ENCODE measurements around the gene SMYD3.

The SMYD3 gene

GRCh38 chr1:245788269-245788668, 718.8 kb downstream of the SMYD3 start:
- Histone ChIP-seq H3K36me3 (ENCODE audit: control insufficient read depth, insufficient read depth, low read length) (no peaks in the 10 kb centered on the region), H3K27me3 (replicated peaks; ENCODE audit: control insufficient read depth, insufficient read depth, low read length) (no peaks in the 10 kb centered on the region), H3K4me3 (replicated peaks; ENCODE audit: low read depth, low read length) (no peak overlapping the region)
- DNase-seq (ENCODE audit: extremely low read depth, insufficient read length), result no peak
- no peak for TF ChIP-seq CTCF (IDR thresholded peaks at IDR 0.05; ENCODE audit: insufficient read depth, low read length, poor library complexity, severe bottlenecking)

- H3K4me3 ChIP-seq (replicated peaks; ENCODE audit: low read depth, low read length), result no peak overlapping the region
- no peak for DNase-seq (ENCODE audit: extremely low read depth, insufficient read length)
- no peak for TF ChIP-seq CTCF (IDR thresholded peaks at IDR 0.05; ENCODE audit: insufficient read depth, low read length, poor library complexity, severe bottlenecking)
- H3K27me3 ChIP-seq (replicated peaks; ENCODE audit: control insufficient read depth, insufficient read depth, low read length), result no peaks in the 10 kb centered on the region
- H3K36me3 ChIP-seq (ENCODE audit: control insufficient read depth, insufficient read depth, low read length), result no peaks in the 10 kb centered on the region
These were observed 720.1 kb downstream of the SMYD3 start for GRCh38 chr1:245786948-245787347.

- DNase-seq (ENCODE audit: extremely low read depth, insufficient read length), result no peak
- H3K4me3 ChIP-seq (replicated peaks; ENCODE audit: low read depth, low read length), result no peak overlapping the region
- TF ChIP-seq CTCF (IDR thresholded peaks at IDR 0.05; ENCODE audit: insufficient read depth, low read length, poor library complexity, severe bottlenecking), result no peak
- H3K27me3 ChIP-seq (replicated peaks; ENCODE audit: control insufficient read depth, insufficient read depth, low read length), result no peaks in the 10 kb centered on the region
- H3K36me3 ChIP-seq (ENCODE audit: control insufficient read depth, insufficient read depth, low read length), result no peaks in the 10 kb centered on the region
These were observed 727.0 kb downstream of the SMYD3 start for GRCh38 chr1:245779797-245780755.

- H3K27me3 ChIP-seq (replicated peaks; ENCODE audit: control insufficient read depth, insufficient read depth, low read length), result no peaks in the 10 kb centered on the region
- no peak for DNase-seq (ENCODE audit: extremely low read depth, insufficient read length)
- H3K36me3 ChIP-seq (ENCODE audit: control insufficient read depth, insufficient read depth, low read length), result no peaks in the 10 kb centered on the region
- H3K4me3 ChIP-seq (replicated peaks; ENCODE audit: low read depth, low read length), result no peak overlapping the region
- TF ChIP-seq CTCF (IDR thresholded peaks at IDR 0.05; ENCODE audit: insufficient read depth, low read length, poor library complexity, severe bottlenecking), result no peak
These were observed 729.3 kb downstream of the SMYD3 start for GRCh38 chr1:245777752-245778151.

- no peak overlapping the region for H3K4me3 ChIP-seq (replicated peaks; ENCODE audit: low read depth, low read length)
- no peak for TF ChIP-seq CTCF (IDR thresholded peaks at IDR 0.05; ENCODE audit: insufficient read depth, low read length, poor library complexity, severe bottlenecking)
- no peaks in the 10 kb centered on the region for H3K36me3 ChIP-seq (ENCODE audit: control insufficient read depth, insufficient read depth, low read length)
- no peak for DNase-seq (ENCODE audit: extremely low read depth, insufficient read length)
- no peaks in the 10 kb centered on the region for H3K27me3 ChIP-seq (replicated peaks; ENCODE audit: control insufficient read depth, insufficient read depth, low read length)
These were observed 730.3 kb downstream of the SMYD3 start for GRCh38 chr1:245776694-245777332.

All from GM06990 (cell line).